ENCODE measurements around the gene AGPS.

DNA sequence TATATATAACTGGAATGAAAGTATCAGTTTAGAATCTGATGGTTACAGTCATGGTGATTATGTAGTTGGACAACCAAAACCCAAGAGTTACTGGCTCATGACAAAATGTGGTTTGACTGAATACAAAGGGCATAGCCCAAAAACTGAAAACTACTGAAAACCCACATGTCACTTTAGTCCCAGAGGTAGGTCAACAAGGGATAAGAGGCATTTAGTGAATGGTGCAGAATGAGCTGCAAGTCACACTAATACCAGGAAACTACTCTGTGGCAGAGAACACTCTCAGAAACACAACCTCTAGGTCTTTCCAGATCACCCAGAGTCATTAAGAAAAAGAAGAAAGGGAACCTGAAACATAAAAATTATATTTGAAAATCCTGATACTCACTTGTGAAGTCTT, 154.5 kb downstream of the AGPS start:
- TF ChIP-seq, protein P1, sequence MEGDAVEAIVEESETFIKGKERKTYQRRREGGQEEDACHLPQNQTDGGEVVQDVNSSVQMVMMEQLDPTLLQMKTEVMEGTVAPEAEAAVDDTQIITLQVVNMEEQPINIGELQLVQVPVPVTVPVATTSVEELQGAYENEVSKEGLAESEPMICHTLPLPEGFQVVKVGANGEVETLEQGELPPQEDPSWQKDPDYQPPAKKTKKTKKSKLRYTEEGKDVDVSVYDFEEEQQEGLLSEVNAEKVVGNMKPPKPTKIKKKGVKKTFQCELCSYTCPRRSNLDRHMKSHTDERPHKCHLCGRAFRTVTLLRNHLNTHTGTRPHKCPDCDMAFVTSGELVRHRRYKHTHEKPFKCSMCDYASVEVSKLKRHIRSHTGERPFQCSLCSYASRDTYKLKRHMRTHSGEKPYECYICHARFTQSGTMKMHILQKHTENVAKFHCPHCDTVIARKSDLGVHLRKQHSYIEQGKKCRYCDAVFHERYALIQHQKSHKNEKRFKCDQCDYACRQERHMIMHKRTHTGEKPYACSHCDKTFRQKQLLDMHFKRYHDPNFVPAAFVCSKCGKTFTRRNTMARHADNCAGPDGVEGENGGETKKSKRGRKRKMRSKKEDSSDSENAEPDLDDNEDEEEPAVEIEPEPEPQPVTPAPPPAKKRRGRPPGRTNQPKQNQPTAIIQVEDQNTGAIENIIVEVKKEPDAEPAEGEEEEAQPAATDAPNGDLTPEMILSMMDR (IDR thresholded peaks at IDR 0.05): no peak
- no peak for TF ChIP-seq EZH2 (IDR thresholded peaks at IDR 0.05; ENCODE audit: borderline replicate concordance, insufficient read depth, low read depth, low read length, poor library complexity, severe bottlenecking)

All from B cell (primary cell).